Gastrocnemius medialis (tissue), 4 donors: ENCODE measurements around the gene PIK3C2G. TPM values are rescaled to one million over a fixed set of nuclear protein-coding genes. Genes with fewer than 3 reads are reported as not detected.

Experiments
- ATAC-seq, 2 donors: fragments of 150-250 bp; one replicate each; pipeline ENCODE4 v1.9.1; 2016
- DNase-seq, 2 donors: peaks; one replicate each; pipeline ENCODE4 v3.0.0-alpha.2; 2019
- H3K27ac ChIP-seq, 4 donors: fragments of 200-600 bp; sonication (generic); 1 replicate in 1 of 4; 2 replicates in 3 of 4; pipeline ENCODE4 v1.5.1; 2016 to 2018; ENCODE audit warnings: mild to moderate bottlenecking in 2 of 4, moderate library complexity in 1 of 4
- H3K27me3 ChIP-seq, 3 donors: fragments of 200-600 bp; sonication (generic) in 2 of 3; 1 replicate in 1 of 3; 2 replicates in 2 of 3; pipeline versions ENCODE4 v1.5.1 to v1.6.0; 2016 to 2019; ENCODE audit warnings: mild to moderate bottlenecking in 1 of 3, moderate library complexity in 1 of 3
- H3K36me3 ChIP-seq, 2 donors: fragments of 200-600 bp; sonication (generic) in 1 of 2; one replicate each; pipeline ENCODE4 v1.5.1; 2017 to 2018
- H3K4me1 ChIP-seq, 2 donors: fragments of 200-600 bp; sonication (generic) in 1 of 2; one replicate each; pipeline ENCODE4 v1.5.1; 2016 to 2017; ENCODE audit warnings: mild to moderate bottlenecking in 2 of 2
- H3K4me3 ChIP-seq, 4 donors: fragments of 200-600 bp; sonication (generic) in 3 of 4; 1 replicate in 1 of 4; 2 replicates in 3 of 4; pipeline ENCODE4 v1.5.1; 2016 to 2019; ENCODE audit warnings: mild to moderate bottlenecking in 2 of 4
- H3K9me3 ChIP-seq, 3 donors: fragments of 200-600 bp; sonication (generic) in 2 of 3; 1 replicate in 1 of 3; 2 replicates in 2 of 3; pipeline ENCODE4 v1.5.1; 2016 to 2019
- CTCF ChIP-seq, 5 experiments: fragments of 450-650 bp in 3 of 5; fragments of 200-600 bp in 2 of 5; sonication (generic) in 2 of 5; IDR thresholded peaks in 4 of 5; conservative IDR thresholded peaks in 1 of 5; 1 replicate in 4 of 5; 2 replicates in 1 of 5; pipeline ENCODE4 v1.5.1; 2016 to 2019; ENCODE audit warnings: antibody characterized with exemption in 5 of 5, mild to moderate bottlenecking in 3 of 5, moderate library complexity in 3 of 5
- POLR2A ChIP-seq, 2 donors: fragments of 450-650 bp; IDR thresholded peaks; one replicate each; pipeline ENCODE4 v1.6.1; 2017; ENCODE audit warnings: antibody characterized with exemption in 2 of 2, mild to moderate bottlenecking in 2 of 2, moderate library complexity in 2 of 2
- in situ Hi-C, 4 donors: fragments of 200-750 bp; cut with MboI; loops; one replicate each; pipeline versions ENCODE4 v1.15.0 to v1.8.0; 2017; ENCODE audit warnings: low sequenced_read_pairs in 4 of 4
- intact Hi-C: fragments of 100-400 bp; cut with DNase I; formaldehyde crosslinking; loops from one replicate; pipeline ENCODE4 v1.15.1; 2023; ENCODE audit warnings: low total_unique reads
- total RNA-seq, 4 donors: library from RNA; depleted of rRNA; stranded (reverse); fragments of >200 nt; gene quantifications; one replicate each; pipeline versions ENCODE4 v1.1.0 to v1.2.3, GENCODE V29; 2016

Gene PIK3C2G
- total RNA-seq, 4 donors from 2014 or later: 0.40 TPM; not detected in 3

- Histone ChIP-seq H3K4me1 (no peaks in the 10 kb centered on the region), H3K27ac (no peak overlapping the region), H3K36me3 (no peaks in the 10 kb centered on the region), H3K27me3 (no peaks in the 10 kb centered on the region), H3K4me3 (no peak overlapping the region), H3K9me3 (no peaks in the 10 kb centered on the region)
- in situ Hi-C loops (loop anchor here in 1 of 4 donors (25.0 kb wide), 1 partner anchor 110 kb away; no protein-coding TSS in a partner anchor), intact Hi-C loops (no loop called here)
- TF ChIP-seq POLR2A (IDR thresholded peaks at IDR 0.05): no peak
- TF ChIP-seq CTCF (IDR thresholded peaks at IDR 0.05 in 4 of 5, conservative IDR thresholded peaks at IDR 0.05 in 1 of 5): no peak
- ATAC-seq: no peak
- DNase-seq: no peak
Measured at GRCh38 chr12:18476861-18477260, 215.5 kb downstream of the PIK3C2G start.

GRCh38 chr12:18479256-18479655 lies 217.9 kb downstream of the PIK3C2G start:
- no peaks in the 10 kb centered on the region for H3K9me3 ChIP-seq
- in situ Hi-C loops (loop anchor here in 1 of 4 donors (25.0 kb wide), 1 partner anchor 108 kb away; no protein-coding TSS in a partner anchor), intact Hi-C loops (no loop called here)
- no peaks in the 10 kb centered on the region for H3K27me3 ChIP-seq
- H3K4me1 ChIP-seq: no peaks in the 10 kb centered on the region
- ATAC-seq (no peak), DNase-seq (no peak)
- no peak for TF ChIP-seq POLR2A (IDR thresholded peaks at IDR 0.05)
- TF ChIP-seq CTCF (IDR thresholded peaks at IDR 0.05 in 4 of 5, conservative IDR thresholded peaks at IDR 0.05 in 1 of 5): no peak
- no peak overlapping the region for H3K4me3 ChIP-seq
- no peak overlapping the region for H3K27ac ChIP-seq
- no peaks in the 10 kb centered on the region for H3K36me3 ChIP-seq

GRCh38 chr12:18482601-18483120 lies 221.3 kb downstream of the PIK3C2G start:
- in situ Hi-C loops: loop anchor here in 1 of 4 donors (25.0 kb wide), 1 partner anchor 105 kb away; no protein-coding TSS in a partner anchor
- intact Hi-C loops: no loop called here

GRCh38 chr12:18483698-18484325 lies 222.5 kb downstream of the PIK3C2G start:
- Histone ChIP-seq H3K4me3 (no peak overlapping the region), H3K9me3 (no peaks in the 10 kb centered on the region), H3K36me3 (no peaks in the 10 kb centered on the region), H3K4me1 (no peaks in the 10 kb centered on the region), H3K27me3 (no peaks in the 10 kb centered on the region), H3K27ac (no peak overlapping the region)
- TF ChIP-seq POLR2A (IDR thresholded peaks at IDR 0.05) (no peak), CTCF (IDR thresholded peaks at IDR 0.05 in 4 of 5, conservative IDR thresholded peaks at IDR 0.05 in 1 of 5) (no peak)
- intact Hi-C loops: no loop called here
- no peak for ATAC-seq
- no peak for DNase-seq
- in situ Hi-C loops: loop anchor here in 1 of 4 donors (25.0 kb wide), 1 partner anchor 103 kb away; no protein-coding TSS in a partner anchor

More at GRCh38 chr12:18482601-18483120, 221.3 kb downstream of the PIK3C2G start:
- no peaks in the 10 kb centered on the region for H3K27me3 ChIP-seq
- ATAC-seq (no peak), DNase-seq (no peak)
- TF ChIP-seq CTCF (IDR thresholded peaks at IDR 0.05 in 4 of 5, conservative IDR thresholded peaks at IDR 0.05 in 1 of 5) (no peak), POLR2A (IDR thresholded peaks at IDR 0.05) (no peak)
- no peak overlapping the region for H3K27ac ChIP-seq
- no peaks in the 10 kb centered on the region for H3K36me3 ChIP-seq
- H3K4me1 ChIP-seq: no peaks in the 10 kb centered on the region
- no peak overlapping the region for H3K4me3 ChIP-seq
- no peaks in the 10 kb centered on the region for H3K9me3 ChIP-seq
